Fibroblast of the aortic adventitia (primary cell): Measurements from ENCODE around the gene SLX9. TPM values are rescaled to one million over a fixed set of nuclear protein-coding genes. Genes with fewer than 3 reads are reported as not detected.
A peak's percentile ranks its signal among the peaks of the same experiment; 100 is the strongest.

Experiments used
- DNase-seq: peaks from one replicate; pipeline ENCODE4 v3.0.0-alpha.2; 2010; ENCODE audit warnings: low read depth
- H3K4me3 ChIP-seq: 2 replicates; pipeline ENCODE4 v1.5.1; 2011; ENCODE audit warnings: low read depth, mild to moderate bottlenecking, control low read depth, low read length, moderate library complexity
- CTCF ChIP-seq: IDR thresholded peaks from 2 replicates; pipeline ENCODE4 v1.5.1; 2011; ENCODE audit warnings: mild to moderate bottlenecking, low read length, control low read depth, inconsistent platforms; ENCODE audit not compliant: insufficient read depth
- total RNA-seq: library from RNA; depleted of rRNA; stranded (reverse); fragments of >200 nt; gene quantifications from 2 replicates; pipeline ENCODE4 v1.2.3, GENCODE V29; 2012; ENCODE audit warnings: low replicate concordance

The SLX9 gene
- total RNA-seq, 1 donor = 6.0 TPM

GRCh38 chr21:45010096-45010495 lies 70.3 kb downstream of the SLX9 start:
- TF ChIP-seq CTCF = no peak
- no peak for DNase-seq
- H3K4me3 ChIP-seq = no peak overlapping the region

- no peak for TF ChIP-seq CTCF
- DNase-seq = no peak
- no peak overlapping the region for H3K4me3 ChIP-seq
These were observed 71.0 kb downstream of the SLX9 start for GRCh38 chr21:45010860-45011259.

- no peak for TF ChIP-seq CTCF
- no peak overlapping the region for H3K4me3 ChIP-seq
- DNase-seq = no peak
These were observed 71.6 kb downstream of the SLX9 start for GRCh38 chr21:45011426-45011825.

- no peak overlapping the region for H3K4me3 ChIP-seq
- DNase-seq = peak; percentile 82
- TF ChIP-seq CTCF = peak; percentile 20
These were observed 72.3 kb downstream of the SLX9 start for GRCh38 chr21:45011911-45012661.

- no peak for DNase-seq
- no peak for TF ChIP-seq CTCF
These were observed 72.9 kb downstream of the SLX9 start for GRCh38 chr21:45012662-45013259.

GRCh38 chr21:45013260-45013841 lies 73.5 kb downstream of the SLX9 start:
- no peak for TF ChIP-seq CTCF

More at GRCh38 chr21:45012662-45013259, 72.9 kb downstream of the SLX9 start:
- no peak overlapping the region for H3K4me3 ChIP-seq

More at GRCh38 chr21:45013260-45013841, 73.5 kb downstream of the SLX9 start:
- DNase-seq = no peak
- H3K4me3 ChIP-seq = no peak overlapping the region
